MM.1S (cell line): ENCODE results near the gene PAN3.

Experiments used
- DNase-seq: peaks from one replicate; pipeline ENCODE4 v3.0.0-alpha.2; 2015
- H2AFZ ChIP-seq: fragments of 300-600 bp; sonication (generic); 2 replicates; pipeline ENCODE4 v1.6.0; 2016; ENCODE audit warnings: antibody characterized with exemption, low read length
- H3F3A ChIP-seq: fragments of 300-600 bp; sonication (generic); 2 replicates; pipeline ENCODE4 v1.6.1; 2016; ENCODE audit warnings: mild to moderate bottlenecking, antibody characterized with exemption, low read length, moderate library complexity, mixed read lengths; ENCODE audit not compliant: insufficient read depth
- H3K27ac ChIP-seq: fragments of 300-600 bp; sonication (generic); 2 replicates; pipeline ENCODE4 v1.5.1; 2016; ENCODE audit warnings: mild to moderate bottlenecking, low read length
- H3K27me3 ChIP-seq: fragments of 300-600 bp; sonication (generic); replicated peaks from 2 replicates; pipeline ENCODE4 v1.6.0; 2016; ENCODE audit warnings: low read length; ENCODE audit not compliant: insufficient read depth
- H3K36me3 ChIP-seq: fragments of 300-600 bp; sonication (generic); replicated peaks from 2 replicates; pipeline ENCODE4 v1.6.1; 2016; ENCODE audit warnings: mild to moderate bottlenecking, low read length, mixed read lengths; ENCODE audit not compliant: insufficient read depth
- H3K4me1 ChIP-seq: fragments of 300-600 bp; sonication (generic); 2 replicates; pipeline ENCODE4 v1.6.1; 2016; ENCODE audit warnings: low read length, mixed read lengths
- H3K4me2 ChIP-seq: fragments of 300-600 bp; sonication (generic); 2 replicates; pipeline ENCODE4 v1.6.0; 2016; ENCODE audit warnings: low read depth, low read length
- H3K4me3 ChIP-seq: fragments of 300-600 bp; sonication (generic); 2 replicates; pipeline ENCODE4 v1.5.1; 2016; ENCODE audit warnings: low read length, mixed read lengths
- H3K79me2 ChIP-seq: fragments of 300-600 bp; sonication (generic); 2 replicates; pipeline ENCODE4 v1.6.1; 2016; ENCODE audit warnings: mixed run types, low read length, mixed read lengths
- H3K9ac ChIP-seq: fragments of 300-600 bp; sonication (generic); 2 replicates; pipeline ENCODE4 v1.6.1; 2016; ENCODE audit warnings: low read length, mixed read lengths
- H3K9me2 ChIP-seq: fragments of 300-600 bp; sonication (generic); replicated peaks from 2 replicates; pipeline ENCODE4 v1.6.1; 2016; ENCODE audit warnings: mild to moderate bottlenecking, low read length, mixed read lengths; ENCODE audit not compliant: insufficient read depth
- H3K9me3 ChIP-seq: fragments of 300-600 bp; sonication (generic); replicated peaks from 2 replicates; pipeline ENCODE4 v1.6.1; 2016; ENCODE audit warnings: mild to moderate bottlenecking, low read length, mixed read lengths; ENCODE audit not compliant: insufficient read depth
- H4K20me1 ChIP-seq: fragments of 300-600 bp; sonication (generic); 2 replicates; pipeline ENCODE4 v1.6.1; 2016; ENCODE audit warnings: mild to moderate bottlenecking, low read length, moderate library complexity, mixed read lengths; ENCODE audit not compliant: insufficient read depth
- EZH2 ChIP-seq: fragments of 300-600 bp; sonication (generic); optimal IDR thresholded peaks from 2 replicates; pipeline ENCODE3; 2017; ENCODE audit warnings: low read depth, mild to moderate bottlenecking, antibody characterized with exemption, low read length, mixed read lengths
- EZH2phosphoT487 ChIP-seq: fragments of 300-600 bp; sonication (generic); IDR thresholded peaks from 2 replicates; pipeline ENCODE4 v1.6.1; 2018; ENCODE audit warnings: antibody characterized with exemption, low read length
- TF ChIP-seq, protein P1 (sequence below): fragments of 300-600 bp; sonication (generic); IDR thresholded peaks from 2 replicates; pipeline ENCODE4 v1.5.1; 2016; ENCODE audit warnings: antibody characterized with exemption, low read length, mixed read lengths

The PAN3 gene

DNA sequence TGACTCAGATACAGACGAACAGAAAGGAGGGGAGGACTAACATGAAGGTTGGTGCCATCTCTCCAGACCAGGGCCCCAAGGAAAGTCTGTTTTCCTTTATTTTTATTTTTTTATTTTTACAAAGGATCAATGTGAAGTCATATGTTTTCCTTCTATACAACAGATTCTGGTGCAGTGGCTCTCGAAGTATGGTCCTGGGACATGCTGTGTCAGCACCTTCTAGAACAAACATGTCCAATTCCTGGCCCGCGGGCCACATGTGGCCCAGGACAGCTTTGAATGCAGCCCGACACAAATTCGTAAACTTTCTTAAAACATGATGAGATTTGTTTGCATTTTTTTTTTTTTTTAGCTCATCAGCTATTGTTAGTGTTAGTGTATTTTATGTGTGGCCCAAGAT, 181.9 kb downstream of the PAN3 start:
- no peaks in the 10 kb centered on the region for H3K79me2 ChIP-seq
- H3K4me3 ChIP-seq = no peak overlapping the region
- TF ChIP-seq, protein P1, sequence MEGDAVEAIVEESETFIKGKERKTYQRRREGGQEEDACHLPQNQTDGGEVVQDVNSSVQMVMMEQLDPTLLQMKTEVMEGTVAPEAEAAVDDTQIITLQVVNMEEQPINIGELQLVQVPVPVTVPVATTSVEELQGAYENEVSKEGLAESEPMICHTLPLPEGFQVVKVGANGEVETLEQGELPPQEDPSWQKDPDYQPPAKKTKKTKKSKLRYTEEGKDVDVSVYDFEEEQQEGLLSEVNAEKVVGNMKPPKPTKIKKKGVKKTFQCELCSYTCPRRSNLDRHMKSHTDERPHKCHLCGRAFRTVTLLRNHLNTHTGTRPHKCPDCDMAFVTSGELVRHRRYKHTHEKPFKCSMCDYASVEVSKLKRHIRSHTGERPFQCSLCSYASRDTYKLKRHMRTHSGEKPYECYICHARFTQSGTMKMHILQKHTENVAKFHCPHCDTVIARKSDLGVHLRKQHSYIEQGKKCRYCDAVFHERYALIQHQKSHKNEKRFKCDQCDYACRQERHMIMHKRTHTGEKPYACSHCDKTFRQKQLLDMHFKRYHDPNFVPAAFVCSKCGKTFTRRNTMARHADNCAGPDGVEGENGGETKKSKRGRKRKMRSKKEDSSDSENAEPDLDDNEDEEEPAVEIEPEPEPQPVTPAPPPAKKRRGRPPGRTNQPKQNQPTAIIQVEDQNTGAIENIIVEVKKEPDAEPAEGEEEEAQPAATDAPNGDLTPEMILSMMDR = no peak
- TF ChIP-seq EZH2 (no peak), EZH2phosphoT487 (no peak)
- no peak for DNase-seq
- H3K9ac ChIP-seq = no peak overlapping the region
- no peaks in the 10 kb centered on the region for H4K20me1 ChIP-seq
- no peaks in the 10 kb centered on the region for H3K9me3 ChIP-seq
- H3K36me3 ChIP-seq = no peaks in the 10 kb centered on the region
- H2AFZ ChIP-seq = no peak overlapping the region
- no peaks in the 10 kb centered on the region for H3F3A ChIP-seq
- H3K27me3 ChIP-seq = no peaks in the 10 kb centered on the region
- no peak overlapping the region for H3K4me2 ChIP-seq
- no peak overlapping the region for H3K27ac ChIP-seq
- H3K4me1 ChIP-seq = no peaks in the 10 kb centered on the region
- no peaks in the 10 kb centered on the region for H3K9me2 ChIP-seq

DNA sequence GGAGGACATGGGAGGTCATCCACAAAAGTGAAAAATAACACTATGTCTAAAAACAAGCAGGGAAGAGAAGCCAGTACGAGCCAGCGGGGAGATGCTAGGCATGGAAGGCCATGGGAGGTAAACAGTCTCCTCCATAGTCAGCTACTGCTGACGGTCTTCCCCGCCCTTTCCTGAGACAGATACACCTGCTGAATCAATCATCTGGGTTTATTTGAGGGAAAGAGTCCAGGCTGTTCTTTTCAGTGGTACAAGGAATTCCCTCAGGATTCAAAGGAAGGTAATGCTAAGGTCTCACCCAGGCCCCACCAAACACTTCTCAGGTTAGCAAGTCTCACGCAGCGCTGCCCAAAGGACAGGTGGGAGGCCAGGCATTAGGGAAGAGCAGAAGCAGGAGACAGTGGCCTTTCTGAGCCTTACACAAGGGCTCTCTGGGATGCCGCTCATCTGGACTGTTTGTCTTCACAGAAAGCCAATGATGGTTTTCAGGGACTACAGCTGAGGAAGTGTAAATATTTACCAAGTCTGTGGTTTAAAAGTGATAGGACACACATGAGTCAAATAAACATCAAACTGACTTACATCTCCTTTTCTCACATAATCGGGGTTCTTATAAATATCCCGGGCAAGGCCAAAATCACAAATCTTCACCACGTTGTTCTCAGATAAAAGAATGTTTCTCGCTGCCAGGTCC, 182.7 kb downstream of the PAN3 start:
- no peak for DNase-seq
- no peak for TF ChIP-seq EZH2
- TF ChIP-seq EZH2phosphoT487 = no peak
- TF ChIP-seq, protein P1 = no peak

DNA sequence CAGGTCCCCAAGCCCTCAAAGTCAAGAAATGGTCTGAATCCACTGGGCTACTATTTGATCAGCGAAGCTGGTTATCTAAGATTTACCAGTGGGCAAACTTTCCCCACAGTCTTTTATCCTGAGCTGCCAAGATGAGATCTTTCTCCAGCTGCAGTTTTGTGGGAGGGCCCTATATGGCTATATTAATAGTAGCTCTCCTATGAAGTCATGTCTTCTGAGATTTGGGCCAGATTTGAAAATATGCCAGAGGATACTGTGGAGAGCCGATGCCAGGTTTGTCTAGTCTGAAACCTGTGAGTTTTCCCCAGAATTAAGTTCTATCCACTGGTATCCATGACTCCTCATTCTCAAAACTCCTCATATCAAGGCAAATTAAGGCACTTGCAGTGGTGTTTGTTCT, 183.4 kb downstream of the PAN3 start:
- Histone ChIP-seq H3K4me1 (no peaks in the 10 kb centered on the region), H2AFZ (no peak overlapping the region)

More for the DNA sequence above, 182.7 kb downstream of the PAN3 start:
- Histone ChIP-seq H3K9ac (no peak overlapping the region), H3K27me3 (no peaks in the 10 kb centered on the region), H3K79me2 (no peaks in the 10 kb centered on the region), H3K9me3 (no peaks in the 10 kb centered on the region), H3K36me3 (no peaks in the 10 kb centered on the region), H2AFZ (no peak overlapping the region), H3K4me2 (no peak overlapping the region), H4K20me1 (no peaks in the 10 kb centered on the region), H3K27ac (no peak overlapping the region), H3K4me3 (no peak overlapping the region), H3K9me2 (no peaks in the 10 kb centered on the region), H3K4me1 (no peaks in the 10 kb centered on the region), H3F3A (no peaks in the 10 kb centered on the region)

More for the DNA sequence above, 183.4 kb downstream of the PAN3 start:
- no peaks in the 10 kb centered on the region for H3F3A ChIP-seq
- TF ChIP-seq EZH2 (no peak), EZH2phosphoT487 (no peak)
- TF ChIP-seq, protein P1 = no peak
- no peak overlapping the region for H3K9ac ChIP-seq
- H3K4me2 ChIP-seq = no peak overlapping the region
- no peaks in the 10 kb centered on the region for H3K36me3 ChIP-seq
- H4K20me1 ChIP-seq = no peaks in the 10 kb centered on the region
- H3K9me2 ChIP-seq = no peaks in the 10 kb centered on the region
- no peaks in the 10 kb centered on the region for H3K27me3 ChIP-seq
- no peak overlapping the region for H3K4me3 ChIP-seq
- H3K79me2 ChIP-seq = no peaks in the 10 kb centered on the region
- H3K27ac ChIP-seq = no peak overlapping the region
- no peak for DNase-seq
- no peaks in the 10 kb centered on the region for H3K9me3 ChIP-seq
